Endothelial cell of umbilical vein (primary cell): ENCODE results near the gene H2BK1. TPM values are rescaled to one million over a fixed set of nuclear protein-coding genes. Genes with fewer than 3 reads are reported as not detected.

Experiments used
- BruUV-seq: library from RNA; stranded (reverse); fragments of 400-500 nt; replicated peaks from 2 replicates; lab custom pipeline; 2021; lab: Mats Ljungman, UMichigan
- CTCF ChIA-PET: fragments of 300-600, 350-600 bp; sonication (Branson Sonifier 250); formaldehyde crosslinking; loops from one replicate; lab custom pipeline; 2021; ENCODE audit warnings: antibody characterized with exemption, inconsistent platforms; lab: Charles Lee
- POLR2A ChIA-PET: fragments of 300-600, 350-600 bp; sonication (Branson Sonifier 250); formaldehyde crosslinking; loops from one replicate; lab custom pipeline; 2021; ENCODE audit warnings: antibody characterized with exemption, inconsistent platforms; lab: Charles Lee
- DNase-seq: peaks from one replicate; pipeline ENCODE4 v3.0.0-alpha.2; 2011; ENCODE audit warnings: low read depth, low spot score
- FAIRE-seq: peaks from 2 replicates; lab custom pipeline; 2011; peaks lifted over from hg19 to GRCh38; lab: Jason Lieb, UNC
- H2AFZ ChIP-seq: 2 replicates; pipeline ENCODE4 v1.6.0; 2012; ENCODE audit warnings: low read depth, low read length, control low read depth, inconsistent platforms
- H3K27ac ChIP-seq: 2 replicates; pipeline ENCODE4 v1.5.1; 2011; ENCODE audit warnings: low read depth, mild to moderate bottlenecking, control low read depth, low read length, moderate library complexity; ENCODE audit not compliant: insufficient read depth
- H3K27me3 ChIP-seq, 2 experiments: 2 replicates each; pipeline versions ENCODE4 v1.6.0 to v1.6.1; 2011; ENCODE audit warnings: low read length in 2 of 2, mixed read lengths in 1 of 2; ENCODE audit not compliant: control insufficient read depth in 2 of 2, insufficient read depth in 2 of 2
- H3K36me3 ChIP-seq, 2 experiments: 2 replicates in 1 of 2; 3 replicates in 1 of 2; pipeline ENCODE4 v1.5.1; 2011; ENCODE audit warnings: low read length in 2 of 2, mild to moderate bottlenecking in 1 of 2, moderate library complexity in 1 of 2; ENCODE audit not compliant: control insufficient read depth in 2 of 2, insufficient read depth in 2 of 2; ENCODE audit errors: extremely low read depth in 1 of 2
- H3K4me1 ChIP-seq: 3 replicates; pipeline ENCODE4 v1.5.1; 2011; ENCODE audit warnings: mild to moderate bottlenecking, low read length; ENCODE audit not compliant: control insufficient read depth, insufficient read depth; ENCODE audit errors: extremely low read depth
- H3K4me2 ChIP-seq: 2 replicates; pipeline ENCODE4 v1.6.1; 2011; ENCODE audit warnings: low read length, control low read depth, mixed read lengths; ENCODE audit not compliant: insufficient read depth
- H3K4me3 ChIP-seq, 3 experiments: fragments of 200-600 bp in 1 of 3; sonication (generic), shearing (Covaris generic) in 1 of 3; replicated peaks in 1 of 3; 2 replicates each; pipeline ENCODE4 v1.5.1; 2011 to 2016; ENCODE audit warnings: control low read depth in 3 of 3, low read length in 3 of 3, mild to moderate bottlenecking in 2 of 3, inconsistent platforms in 1 of 3, low read depth in 1 of 3, moderate library complexity in 1 of 3; ENCODE audit not compliant: insufficient read depth in 1 of 3
- H3K79me2 ChIP-seq: 2 replicates; pipeline ENCODE4 v1.6.0; 2012; ENCODE audit warnings: low read length, inconsistent platforms; ENCODE audit not compliant: control insufficient read depth, insufficient read depth
- H3K9ac ChIP-seq: replicated peaks from 2 replicates; pipeline ENCODE3; 2011; ENCODE audit warnings: low read length, control low read depth; ENCODE audit not compliant: insufficient read depth; ENCODE audit errors: extremely low read depth
- H3K9me1 ChIP-seq: replicated peaks from 3 replicates; pipeline ENCODE4 v1.6.0; 2011; ENCODE audit warnings: mild to moderate bottlenecking, low read length; ENCODE audit not compliant: control insufficient read depth, insufficient read depth; ENCODE audit errors: extremely low read depth
- H3K9me3 ChIP-seq: replicated peaks from 2 replicates; pipeline ENCODE4 v1.5.1; 2012; ENCODE audit warnings: low read length, inconsistent platforms; ENCODE audit not compliant: control insufficient read depth, insufficient read depth
- H4K20me1 ChIP-seq: replicated peaks from 2 replicates; pipeline ENCODE3; 2011; ENCODE audit warnings: mild to moderate bottlenecking, low read length; ENCODE audit not compliant: control insufficient read depth, insufficient read depth; ENCODE audit errors: extremely low read depth
- EZH2 ChIP-seq: IDR thresholded peaks from 2 replicates; pipeline ENCODE4 v1.6.1; 2012; ENCODE audit warnings: borderline replicate concordance, low read depth, mild to moderate bottlenecking, moderate library complexity, low read length, inconsistent platforms; ENCODE audit not compliant: severe bottlenecking
- FOS ChIP-seq: IDR thresholded peaks from 2 replicates; pipeline ENCODE4 v1.6.1; 2011; ENCODE audit warnings: mild to moderate bottlenecking, low read length, moderate library complexity, borderline replicate concordance; ENCODE audit not compliant: insufficient read depth
- GATA2 ChIP-seq: IDR thresholded peaks from 2 replicates; pipeline ENCODE4 v1.7.0; 2011; ENCODE audit warnings: low read depth, mild to moderate bottlenecking, moderate library complexity, mixed read lengths, low read length; ENCODE audit not compliant: insufficient read length, insufficient read depth
- JUN ChIP-seq: IDR thresholded peaks from 2 replicates; pipeline ENCODE4 v1.6.1; 2011; ENCODE audit warnings: borderline replicate concordance, low read depth; ENCODE audit not compliant: insufficient read length, insufficient read depth
- MYC ChIP-seq: IDR thresholded peaks from one replicate; pipeline ENCODE4 v1.6.1; 2011; ENCODE audit warnings: mild to moderate bottlenecking, low read depth, low read length
- POLR2A ChIP-seq: IDR thresholded peaks from 2 replicates; pipeline ENCODE4 v1.6.1; 2012; ENCODE audit warnings: low read depth, mild to moderate bottlenecking, control low read depth, low read length
- POLR2AphosphoS5 ChIP-seq: IDR thresholded peaks from 2 replicates; pipeline ENCODE4 v1.6.1; 2012; ENCODE audit warnings: low read depth, mild to moderate bottlenecking, control low read depth, low read length, moderate library complexity; ENCODE audit not compliant: insufficient read depth
- dilution Hi-C: fragments of 300-500 bp; cut with MboI; formaldehyde crosslinking; loops from one replicate; pipeline ENCODE4 v1.15.0; 2019; ENCODE audit warnings: low sequenced_read_pairs; ENCODE audit not compliant: extremely low pct_ligation_motif_present
- intact Hi-C: fragments of 100-400 bp; cut with micrococcal nuclease; formaldehyde crosslinking; loops from one replicate; pipeline ENCODE4 v1.10.0; 2022
- polyA plus RNA-seq, 4 experiments: library from polyadenylated mRNA; depleted of rRNA in 3 of 4; stranded (reverse) in 3 of 4; unstranded in 1 of 4; fragments of >200 nt; gene quantifications; 2 replicates each; pipeline versions ENCODE4 v1.2.1 to v1.2.3, GENCODE V29; 2011 to 2012; ENCODE audit warnings: missing spikeins in 1 of 4
- total RNA-seq: library from RNA; stranded (reverse); gene quantifications from 2 replicates; pipeline ENCODE4 v1.2.3, GENCODE V29; 2021
- TF ChIP-seq, protein P1 (sequence below), 2 donors: IDR thresholded peaks; 1 replicate in 1 of 2; 2 replicates in 1 of 2; pipeline ENCODE4 v1.5.1; 2011; ENCODE audit warnings: low read length in 2 of 2, mild to moderate bottlenecking in 2 of 2, moderate library complexity in 2 of 2, control low read depth in 1 of 2, inconsistent platforms in 1 of 2, low read depth in 1 of 2; ENCODE audit not compliant: insufficient read depth in 1 of 2; ENCODE audit errors: extremely low read depth in 1 of 2
- TF ChIP-seq, protein P2 (sequence below): IDR thresholded peaks from 2 replicates; pipeline ENCODE4 v1.6.1; 2011; ENCODE audit not compliant: insufficient read depth, insufficient read length

The H2BK1 gene
- total and polyA plus RNA-seq, 2 donors (not counting 3 experiments of a cell fraction or from before 2014, with no cell fraction given), result not detected

DNA sequence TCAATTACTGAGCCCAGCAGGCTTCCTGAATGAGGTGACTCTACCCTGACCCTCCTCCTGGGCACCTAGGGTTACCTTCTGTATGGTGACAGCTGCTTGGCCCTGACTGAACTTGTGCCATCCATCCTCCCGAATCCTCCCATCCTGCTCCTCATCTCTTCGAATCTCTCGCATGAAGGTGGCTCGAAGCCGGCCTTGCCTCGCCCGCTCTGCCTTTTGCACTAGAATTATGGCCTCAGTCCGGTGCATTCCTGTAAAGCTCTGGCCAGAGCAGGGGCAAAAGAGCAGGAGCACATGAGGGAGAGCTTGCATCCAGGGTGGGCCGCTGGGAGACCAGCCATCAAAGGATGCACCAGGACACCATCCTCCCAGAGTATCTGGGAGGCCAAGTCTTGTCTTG is 7.5 kb downstream of the H2BK1 start:
- FAIRE-seq (no peak), DNase-seq (no peak)
- Histone ChIP-seq H3K4me2 (no peak overlapping the region), H3K79me2 (no peaks in the 10 kb centered on the region), H3K36me3 (no peaks in the 10 kb centered on the region), H2AFZ (no peak overlapping the region), H3K9me1 (no peaks in the 10 kb centered on the region), H3K4me3 (no peak overlapping the region), H3K9me3 (no peaks in the 10 kb centered on the region), H3K4me1 (no peaks in the 10 kb centered on the region), H3K27ac (no peak overlapping the region), H3K9ac (no peak overlapping the region), H3K27me3 (peaks cover 9 to 16% of the 10 kb centered on the region in 2 experiments), H4K20me1 (no peaks in the 10 kb centered on the region)
- CTCF ChIA-PET, result no interaction called here
- dilution Hi-C loops, result no loop called here
- POLR2A ChIA-PET, result no interaction called here
- intact Hi-C loops, result no loop called here
- no peak for TF ChIP-seq GATA2
- BruUV-seq, result no TSS peak

DNA sequence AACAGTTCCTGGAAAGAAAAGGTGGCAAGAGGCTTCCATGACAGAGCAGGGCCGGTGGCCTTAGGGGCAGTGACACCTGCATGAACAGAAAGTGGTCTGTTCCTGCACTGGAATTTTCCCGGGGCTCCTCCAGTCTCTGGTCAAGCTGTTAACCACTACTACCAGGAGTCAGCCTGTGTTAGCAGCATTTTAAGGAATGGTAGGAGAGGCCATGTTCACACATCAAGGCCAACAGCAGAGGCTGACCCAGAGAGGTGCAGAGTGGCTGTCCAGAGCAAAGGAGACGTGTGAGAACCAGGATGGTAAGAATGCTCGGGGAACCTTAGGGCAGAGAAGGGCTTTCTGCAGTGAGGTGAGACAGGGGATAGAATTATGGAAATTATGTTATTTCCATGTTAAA is 8.5 kb downstream of the H2BK1 start:
- ChIA-PET CTCF (no interaction called here), POLR2A (no interaction called here)
- peaks cover 9 to 19% of the 10 kb centered on the region in 2 experiments for H3K27me3 ChIP-seq
- no peak overlapping the region for H3K4me2 ChIP-seq
- H3K4me1 ChIP-seq, result no peaks in the 10 kb centered on the region
- no peaks in the 10 kb centered on the region for H3K9me1 ChIP-seq
- DNase-seq (no peak), FAIRE-seq (no peak)
- TF ChIP-seq POLR2AphosphoS5, result no peak
- no peak for TF ChIP-seq EZH2
- TF ChIP-seq, protein P1, sequence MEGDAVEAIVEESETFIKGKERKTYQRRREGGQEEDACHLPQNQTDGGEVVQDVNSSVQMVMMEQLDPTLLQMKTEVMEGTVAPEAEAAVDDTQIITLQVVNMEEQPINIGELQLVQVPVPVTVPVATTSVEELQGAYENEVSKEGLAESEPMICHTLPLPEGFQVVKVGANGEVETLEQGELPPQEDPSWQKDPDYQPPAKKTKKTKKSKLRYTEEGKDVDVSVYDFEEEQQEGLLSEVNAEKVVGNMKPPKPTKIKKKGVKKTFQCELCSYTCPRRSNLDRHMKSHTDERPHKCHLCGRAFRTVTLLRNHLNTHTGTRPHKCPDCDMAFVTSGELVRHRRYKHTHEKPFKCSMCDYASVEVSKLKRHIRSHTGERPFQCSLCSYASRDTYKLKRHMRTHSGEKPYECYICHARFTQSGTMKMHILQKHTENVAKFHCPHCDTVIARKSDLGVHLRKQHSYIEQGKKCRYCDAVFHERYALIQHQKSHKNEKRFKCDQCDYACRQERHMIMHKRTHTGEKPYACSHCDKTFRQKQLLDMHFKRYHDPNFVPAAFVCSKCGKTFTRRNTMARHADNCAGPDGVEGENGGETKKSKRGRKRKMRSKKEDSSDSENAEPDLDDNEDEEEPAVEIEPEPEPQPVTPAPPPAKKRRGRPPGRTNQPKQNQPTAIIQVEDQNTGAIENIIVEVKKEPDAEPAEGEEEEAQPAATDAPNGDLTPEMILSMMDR (IDR thresholded peaks at IDR 0.05; ENCODE audit: extremely low read depth in 1 of 2, insufficient read depth in 1 of 2, low read depth in 1 of 2, low read length in 2 of 2), result no peak
- TF ChIP-seq JUN, result no peak
- TF ChIP-seq FOS, result no peak
- no peak for TF ChIP-seq GATA2
- TF ChIP-seq, protein P2, sequence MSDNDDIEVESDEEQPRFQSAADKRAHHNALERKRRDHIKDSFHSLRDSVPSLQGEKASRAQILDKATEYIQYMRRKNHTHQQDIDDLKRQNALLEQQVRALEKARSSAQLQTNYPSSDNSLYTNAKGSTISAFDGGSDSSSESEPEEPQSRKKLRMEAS, result no peak
- TF ChIP-seq MYC, result no peak
- no peak for TF ChIP-seq POLR2A
- H3K4me3 ChIP-seq, result no peak overlapping the region
- no peak overlapping the region for H3K9ac ChIP-seq
- dilution Hi-C loops, result no loop called here
- H3K27ac ChIP-seq, result no peak overlapping the region
- H3K79me2 ChIP-seq, result no peaks in the 10 kb centered on the region
- no peaks in the 10 kb centered on the region for H3K9me3 ChIP-seq
- intact Hi-C loops, result no loop called here
- H4K20me1 ChIP-seq, result no peaks in the 10 kb centered on the region
- no TSS peak for BruUV-seq
- H2AFZ ChIP-seq, result no peak overlapping the region
- no peaks in the 10 kb centered on the region for H3K36me3 ChIP-seq
